ENCODE measurements around the gene UMODL1.

DNA sequence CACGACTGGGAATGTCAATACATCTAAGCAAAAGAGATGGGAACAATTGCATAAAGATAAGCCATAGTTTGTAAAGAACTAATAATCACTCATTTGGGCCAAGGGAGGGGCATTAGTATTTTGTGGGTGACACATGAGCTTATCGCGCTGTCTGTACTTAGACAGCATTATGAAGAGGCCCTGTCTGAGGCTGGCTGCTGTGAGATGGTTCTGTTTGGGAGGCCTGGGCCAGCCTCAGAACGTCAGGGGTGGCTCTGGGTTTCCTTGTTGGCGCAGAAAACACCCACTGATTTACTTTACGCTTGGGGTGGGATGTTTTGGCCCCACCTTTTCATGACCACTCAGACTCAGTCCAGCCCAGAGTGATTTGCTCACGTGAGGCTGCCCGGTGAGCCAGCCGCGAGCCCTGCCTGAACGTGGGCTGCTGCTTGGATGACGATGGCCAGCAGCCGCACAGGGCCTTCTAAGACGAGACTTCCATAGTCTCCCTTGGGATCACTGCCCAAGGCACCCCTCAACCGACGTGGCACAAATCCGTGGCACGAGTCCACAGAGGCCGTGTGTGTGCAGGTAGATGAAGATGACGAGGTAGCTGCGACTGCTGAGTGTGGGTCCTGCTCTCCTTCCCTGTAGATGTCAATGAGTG is 18.7 kb downstream of the UMODL1 start:
- no peak for TF ChIP-seq POLR2A (IDR thresholded peaks at IDR 0.05; ENCODE audit: low read depth, low read length)
- no peak for TF ChIP-seq SPI1 (IDR thresholded peaks at IDR 0.05; ENCODE audit: low read depth, low read length)
- no peak for TF ChIP-seq POLR2AphosphoS5 (IDR thresholded peaks at IDR 0.05; ENCODE audit: low read depth, low read length)
- TF ChIP-seq PAX5 (IDR thresholded peaks at IDR 0.05; ENCODE audit: insufficient read depth, low read length, severe bottlenecking) = no peak
